Activated effector memory CD4-positive, alpha-beta T cell treated with anti-CD3 and anti-CD28 coated beads, Interleukin-2, amount 50 U/mL, for 16 hours (primary cell): Measurements from ENCODE around the gene DEAF1.
"Not testable (repeated sequence)": the region's sequence is repeated elsewhere in the genome, so short reads cannot be mapped to it uniquely, and the experiment has no call there.

Experiments used
- DNase-seq: peaks from one replicate; pipeline ENCODE4 v3.0.0-alpha.2; 2020

The DEAF1 gene

GRCh38 chr11:694563-695287 lies at the start of gene DEAF1:
DEAF1 (minus strand) TSS chr11:695222; CDS start chr11:695047, 175 bp downstream.
- peak; percentile 100 for DNase-seq

- no peak for DNase-seq
These were observed 47.7 kb upstream of the DEAF1 start for GRCh38 chr11:742571-743201.

GRCh38 chr11:742156-742546 lies 47.1 kb upstream of the DEAF1 start:
- no peak for DNase-seq

GRCh38 chr11:737899-738298 lies 42.9 kb upstream of the DEAF1 start:
- not testable (repeated sequence) for DNase-seq

- DNase-seq, result no peak
These were observed 42.3 kb upstream of the DEAF1 start for GRCh38 chr11:737366-737765.

GRCh38 chr11:734541-734940 lies 39.5 kb upstream of the DEAF1 start:
- DNase-seq, result not testable (repeated sequence)

GRCh38 chr11:733072-733471 lies 38.0 kb upstream of the DEAF1 start:
- no peak for DNase-seq

GRCh38 chr11:729492-730074 lies 34.6 kb upstream of the DEAF1 start:
- no peak for DNase-seq

- DNase-seq, result no peak
These were observed 34.0 kb upstream of the DEAF1 start for GRCh38 chr11:728901-729491.

GRCh38 chr11:727859-728748 lies 33.1 kb upstream of the DEAF1 start:
- DNase-seq, result peak; percentile 93

- DNase-seq, result no peak
These were observed 32.3 kb upstream of the DEAF1 start for GRCh38 chr11:727281-727701.

- peak; percentile 81 for DNase-seq
These were observed 31.5 kb upstream of the DEAF1 start for GRCh38 chr11:726278-727220.

- no peak for DNase-seq
These were observed 30.7 kb upstream of the DEAF1 start for GRCh38 chr11:725624-726202.

- DNase-seq, result no peak
These were observed 29.9 kb upstream of the DEAF1 start for GRCh38 chr11:724778-725386.

GRCh38 chr11:724049-724777 lies 29.2 kb upstream of the DEAF1 start:
- DNase-seq, result no peak

- DNase-seq, result peak; percentile 80
These were observed 28.3 kb upstream of the DEAF1 start for GRCh38 chr11:723120-723883.

GRCh38 chr11:722346-722811 lies 27.4 kb upstream of the DEAF1 start:
- DNase-seq, result peak; percentile 52

GRCh38 chr11:721741-722345 lies 26.8 kb upstream of the DEAF1 start:
- peak; percentile 79 for DNase-seq
